Muscle layer of duodenum (tissue), 2 donors: ENCODE results near the gene SUMO2.
A peak's percentile ranks its signal among the peaks of the same experiment; 100 is the strongest.
"Not testable (repeated sequence)": the region's sequence is repeated elsewhere in the genome, so short reads cannot be mapped to it uniquely, and the experiment has no call there.

ENCODE experiments used
- H3K27ac ChIP-seq: one replicate; pipeline ENCODE4 v1.7.0; 2013; ENCODE audit warnings: mild to moderate bottlenecking, low read length
- H3K27me3 ChIP-seq: one replicate; pipeline ENCODE4 v1.7.0; 2013; ENCODE audit warnings: low read depth, mild to moderate bottlenecking, control low read depth, low read length
- H3K36me3 ChIP-seq, 2 donors: one replicate each; pipeline ENCODE4 v1.7.0; 2013; ENCODE audit warnings: low read length in 2 of 2, control low read depth in 1 of 2, mild to moderate bottlenecking in 1 of 2; ENCODE audit not compliant: insufficient read depth in 2 of 2, control insufficient read depth in 1 of 2
- H3K4me1 ChIP-seq, 2 donors: one replicate each; pipeline ENCODE4 v1.7.0; 2013; ENCODE audit warnings: low read length in 2 of 2, mild to moderate bottlenecking in 2 of 2, control low read depth in 1 of 2, moderate library complexity in 1 of 2; ENCODE audit not compliant: insufficient read depth in 2 of 2, control insufficient read depth in 1 of 2
- H3K4me3 ChIP-seq, 2 donors: one replicate each; pipeline ENCODE4 v1.7.0; 2013; ENCODE audit warnings: low read length in 2 of 2, low read depth in 1 of 2, mild to moderate bottlenecking in 1 of 2
- H3K9me3 ChIP-seq, 2 donors: one replicate each; pipeline ENCODE4 v1.7.0; 2013; ENCODE audit warnings: low read length in 2 of 2, control low read depth in 1 of 2, mild to moderate bottlenecking in 1 of 2; ENCODE audit not compliant: control insufficient read depth in 1 of 2
- donor health status: healthy.

Gene SUMO2

DNA sequence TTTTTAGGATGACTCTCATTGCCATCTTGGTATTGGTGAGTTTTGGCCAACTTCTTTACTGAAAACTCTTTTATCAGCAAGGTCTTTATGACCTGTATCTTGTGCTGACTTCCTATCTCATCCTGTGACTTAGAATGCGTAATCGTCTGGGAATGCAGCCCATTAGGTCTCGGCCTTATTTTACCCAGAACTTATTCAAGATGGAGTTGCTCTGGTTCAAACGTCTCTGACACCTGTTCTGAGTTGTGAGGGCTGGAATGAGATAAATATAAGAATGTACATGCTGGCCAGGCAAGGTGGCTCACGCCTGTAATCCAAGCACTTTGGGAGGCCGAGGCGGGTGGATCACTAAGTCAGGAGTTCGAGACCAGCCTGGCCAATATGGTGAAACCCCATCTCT is 24.3 kb downstream of the SUMO2 start:
- H3K27ac ChIP-seq, H3K4me1 ChIP-seq, H3K27me3 ChIP-seq, H3K36me3 ChIP-seq, H3K4me3 ChIP-seq, H3K9me3 ChIP-seq: not testable (repeated sequence)

GRCh38 chr17:75155191-75155601 is 27.6 kb downstream of the SUMO2 start:
- Histone ChIP-seq H3K27ac (no peak overlapping the region), H3K27me3 (no peaks in the 10 kb centered on the region), H3K36me3 (no peaks in the 10 kb centered on the region), H3K4me3 (peak overlapping the region in 1 of 2 donors; percentile 93), H3K4me1 (peaks cover 0 to 11% of the 10 kb centered on the region in 2 donors), H3K9me3 (no peaks in the 10 kb centered on the region)

DNA sequence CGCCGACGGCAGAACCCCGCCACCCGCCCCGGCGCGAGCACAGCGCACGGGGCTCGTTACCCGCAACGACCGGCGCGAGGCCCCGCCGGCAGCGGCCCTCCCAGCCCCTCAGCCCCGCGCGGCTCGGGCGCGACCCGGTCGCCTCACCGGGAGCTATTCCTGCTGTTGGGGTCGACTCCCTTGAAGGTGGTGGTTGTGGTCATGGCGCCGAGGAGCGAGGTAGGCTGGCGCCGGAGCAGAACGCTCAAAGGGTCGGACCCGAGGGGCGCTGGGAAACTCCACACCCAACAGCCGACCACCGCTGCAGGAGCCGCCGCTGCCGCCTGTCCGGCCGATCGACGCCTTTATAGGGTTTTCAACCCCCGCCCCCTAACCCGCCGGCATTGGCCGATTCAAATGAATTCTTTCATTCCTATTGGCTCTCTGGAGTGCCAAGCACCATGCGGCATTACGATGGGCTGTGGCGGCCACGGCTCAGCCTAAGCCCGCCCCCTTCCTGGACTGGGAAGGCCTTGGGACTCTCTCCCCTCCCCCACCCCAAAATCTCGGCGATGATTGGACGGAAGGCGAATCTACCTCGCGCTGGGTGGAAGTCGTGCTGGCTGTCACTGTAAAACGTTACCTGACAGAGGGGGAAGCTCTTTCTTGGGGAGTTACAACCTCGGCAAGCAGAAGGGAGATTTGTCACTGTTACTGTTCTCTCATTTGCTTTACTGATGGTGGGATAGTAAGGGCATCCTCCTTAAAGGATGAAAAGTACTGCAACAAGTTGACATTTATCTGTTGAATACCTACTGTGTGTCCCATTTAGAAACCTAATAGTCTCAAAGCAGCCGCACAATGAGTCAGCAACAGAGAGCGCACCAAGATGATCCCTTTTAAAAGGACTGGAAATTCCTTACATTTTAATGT is 28.3 kb downstream of the SUMO2 start, which contains the start of gene JPT1:
TSS of gene JPT1 (minus strand) at position 318 of the 912 bp plus-strand sequence. CDS start at position 203, 115 bp downstream.
- Histone ChIP-seq H3K36me3 (no peaks in the 10 kb centered on the region), H3K4me3 (peak within 1 kb of the TSS; percentile 79 to 93), H3K27me3 (no peaks in the 10 kb centered on the region), H3K27ac (peak within 1 kb of the TSS; percentile 14), H3K9me3 (no peaks in the 10 kb centered on the region), H3K4me1 (peaks cover 0 to 11% of the 10 kb centered on the region in 2 donors)

GRCh38 chr17:75153780-75154194 is 29.0 kb downstream of the SUMO2 start:
- Histone ChIP-seq H3K27me3 (no peaks in the 10 kb centered on the region), H3K4me3 (peak overlapping the region; percentile 79 to 93), H3K9me3 (no peaks in the 10 kb centered on the region), H3K4me1 (peaks cover 0 to 11% of the 10 kb centered on the region in 2 donors), H3K36me3 (no peaks in the 10 kb centered on the region), H3K27ac (peak overlapping the region; percentile 14)

GRCh38 chr17:75152922-75153779 is 29.6 kb downstream of the SUMO2 start:
- peak overlapping the region; percentile 14 for H3K27ac ChIP-seq
- peak overlapping the region; percentile 79 to 93 for H3K4me3 ChIP-seq

DNA sequence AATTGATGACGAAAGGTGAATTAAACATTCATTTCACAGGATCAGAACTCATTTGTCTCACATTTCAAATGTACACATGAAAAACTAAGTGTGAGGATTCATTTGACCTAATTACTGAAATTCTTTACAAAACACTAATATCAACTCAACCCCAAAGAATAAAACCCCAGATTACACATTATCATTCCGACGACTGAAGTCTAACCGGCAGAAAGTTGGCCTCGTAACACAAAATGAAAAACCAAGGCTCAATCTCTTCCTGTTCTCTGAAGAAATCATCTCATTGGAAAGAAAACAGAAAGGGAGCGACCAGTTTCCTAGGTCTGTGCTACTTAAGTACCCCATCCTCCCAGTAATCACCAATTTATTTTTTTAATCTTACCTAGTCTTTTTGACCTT is 30.2 kb downstream of the SUMO2 start:
- H3K9me3 ChIP-seq, result no peaks in the 10 kb centered on the region
- peak overlapping the region in 1 of 2 donors; percentile 79 for H3K4me3 ChIP-seq
- no peaks in the 10 kb centered on the region for H3K27me3 ChIP-seq
- H3K36me3 ChIP-seq, result peaks cover 0 to 6% of the 10 kb centered on the region in 2 donors
- H3K4me1 ChIP-seq, result peaks cover 0 to 11% of the 10 kb centered on the region in 2 donors
- H3K27ac ChIP-seq, result peak overlapping the region; percentile 14

More at GRCh38 chr17:75152922-75153779, 29.6 kb downstream of the SUMO2 start:
- no peaks in the 10 kb centered on the region for H3K9me3 ChIP-seq
- peaks cover 0 to 11% of the 10 kb centered on the region in 2 donors for H3K4me1 ChIP-seq
- H3K27me3 ChIP-seq, result no peaks in the 10 kb centered on the region
- H3K36me3 ChIP-seq, result peaks cover 0 to under 1% of the 10 kb centered on the region in 2 donors

- H3K27me3 ChIP-seq, result no peaks in the 10 kb centered on the region
- H3K9me3 ChIP-seq, result no peaks in the 10 kb centered on the region
- H3K27ac ChIP-seq, result no peak overlapping the region
- H3K36me3 ChIP-seq, result peaks cover 0 to 12% of the 10 kb centered on the region in 2 donors
- H3K4me1 ChIP-seq, result peaks cover 0 to 11% of the 10 kb centered on the region in 2 donors
- no peak overlapping the region for H3K4me3 ChIP-seq
Observed at GRCh38 chr17:75151930-75152329, 30.8 kb downstream of the SUMO2 start.

GRCh38 chr17:75147878-75148546 is 34.7 kb downstream of the SUMO2 start:
- Histone ChIP-seq H3K36me3 (peaks cover 18 to 36% of the 10 kb centered on the region in 2 donors), H3K4me3 (no peak overlapping the region), H3K9me3 (no peaks in the 10 kb centered on the region), H3K27ac (peak overlapping the region; percentile 45), H3K4me1 (peaks cover 0 to 2% of the 10 kb centered on the region in 2 donors), H3K27me3 (no peaks in the 10 kb centered on the region)

DNA sequence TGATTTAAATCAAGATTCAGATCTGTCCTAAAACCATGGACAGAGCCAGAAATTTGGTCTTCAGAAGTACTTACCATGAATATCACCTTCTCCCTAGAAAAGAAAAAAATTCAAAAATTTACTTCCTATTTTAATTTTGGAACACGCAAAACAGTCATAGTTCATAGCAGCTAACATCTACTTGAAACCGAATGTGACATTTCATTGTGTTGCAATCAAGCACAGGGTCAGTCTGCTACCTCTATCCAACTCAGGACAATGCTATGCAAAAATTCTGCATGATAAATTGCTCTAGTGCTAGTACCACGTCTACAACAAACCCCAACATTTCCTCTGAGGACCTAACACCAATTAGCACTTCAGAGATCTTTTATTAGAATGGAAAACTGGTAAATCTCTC is 36.2 kb downstream of the SUMO2 start:
- Histone ChIP-seq H3K36me3 (peaks cover 21 to 36% of the 10 kb centered on the region in 2 donors), H3K4me3 (no peak overlapping the region), H3K27ac (no peak overlapping the region), H3K27me3 (no peaks in the 10 kb centered on the region), H3K4me1 (no peaks in the 10 kb centered on the region), H3K9me3 (no peaks in the 10 kb centered on the region)

- Histone ChIP-seq H3K4me1 (no peaks in the 10 kb centered on the region), H3K36me3 (peaks cover 21 to 36% of the 10 kb centered on the region in 2 donors), H3K27me3 (no peaks in the 10 kb centered on the region), H3K4me3 (no peak overlapping the region), H3K27ac (no peak overlapping the region), H3K9me3 (no peaks in the 10 kb centered on the region)
Observed at GRCh38 chr17:75144816-75145512, 37.8 kb downstream of the SUMO2 start.
